CD4-positive, alpha-beta T cell (primary cell): ENCODE data around the gene OPCML. TPM values are rescaled to one million over a fixed set of nuclear protein-coding genes. Genes with fewer than 3 reads are reported as not detected.

Source experiments
- ATAC-seq: fragments of 200-7000 bp; cut with Tn5 transposase; one replicate; pipeline ENCODE4 v1.10.0; 2022; ENCODE audit warnings: mild to moderate bottlenecking; ENCODE audit not compliant: poor library complexity
- CTCF ChIA-PET: fragments of 350-600 bp; sonication (Branson Sonifier 250); formaldehyde crosslinking; loops from one replicate; lab custom pipeline; 2021; ENCODE audit warnings: antibody characterized with exemption, inconsistent platforms; lab: Charles Lee
- POLR2A ChIA-PET: fragments of 350-600 bp; sonication (Branson Sonifier 250); formaldehyde crosslinking; loops from one replicate; lab custom pipeline; 2021; ENCODE audit warnings: antibody characterized with exemption, inconsistent platforms; lab: Charles Lee
- DNase-seq, 14 experiments: peaks; one replicate each; pipeline ENCODE4 v3.0.0-alpha.2; 2013 to 2020; ENCODE audit warnings: mixed read lengths in 2 of 14
- H3K27ac ChIP-seq, 2 donors: one replicate each; pipeline versions ENCODE4 v1.5.1 to v1.7.0; 2013; ENCODE audit warnings: low read length in 2 of 2, low read depth in 1 of 2, mild to moderate bottlenecking in 1 of 2
- H3K27me3 ChIP-seq, 2 experiments: 1 replicate in 1 of 2; 2 replicates in 1 of 2; pipeline versions ENCODE4 v1.6.1 to v1.7.0; 2013; ENCODE audit warnings: low read length in 2 of 2, control low read depth in 1 of 2, mild to moderate bottlenecking in 1 of 2, moderate library complexity in 1 of 2; ENCODE audit not compliant: insufficient read depth in 2 of 2, control insufficient read depth in 1 of 2
- H3K36me3 ChIP-seq: one replicate; pipeline ENCODE4 v1.6.1; 2013; ENCODE audit warnings: low read length, control low read depth; ENCODE audit not compliant: insufficient read depth
- H3K4me1 ChIP-seq: one replicate; pipeline ENCODE4 v1.6.1; 2013; ENCODE audit warnings: low read length, control low read depth; ENCODE audit not compliant: insufficient read depth
- H3K4me3 ChIP-seq: one replicate; pipeline ENCODE4 v1.5.1; 2013; ENCODE audit warnings: mild to moderate bottlenecking, low read length, moderate library complexity
- H3K9me3 ChIP-seq, 2 experiments: 1 replicate in 1 of 2; 2 replicates in 1 of 2; pipeline versions ENCODE4 v1.6.1 to v1.7.0; 2013; ENCODE audit warnings: low read length in 2 of 2, mild to moderate bottlenecking in 2 of 2, control low read depth in 1 of 2, moderate library complexity in 1 of 2; ENCODE audit not compliant: control insufficient read depth in 1 of 2, insufficient read depth in 1 of 2
- H3K27ac Mint-ChIP-seq: one replicate; pipeline ENCODE4 v1.8.0; 2020; ENCODE audit warnings: mixed read lengths
- H3K27me3 Mint-ChIP-seq: one replicate; pipeline ENCODE4 v1.8.0; 2021; ENCODE audit warnings: mixed read lengths
- H3K36me3 Mint-ChIP-seq: one replicate; pipeline ENCODE4 v1.8.0; 2021; ENCODE audit warnings: low read depth, mixed read lengths
- H3K4me1 Mint-ChIP-seq: one replicate; pipeline ENCODE4 v1.8.0; 2021; ENCODE audit warnings: low read depth, mixed read lengths
- H3K4me3 Mint-ChIP-seq: one replicate; pipeline ENCODE4 v1.8.0; 2020; ENCODE audit warnings: mild to moderate bottlenecking, mixed read lengths
- H3K9me3 Mint-ChIP-seq: one replicate; pipeline ENCODE4 v1.8.0; 2020; ENCODE audit warnings: mixed read lengths
- CTCF ChIP-seq: fragments of 200-600 bp; IDR thresholded peaks from one replicate; pipeline ENCODE4 v1.8.0; 2022; ENCODE audit warnings: antibody characterized with exemption, mild to moderate bottlenecking
- intact Hi-C, 2 experiments: fragments of 100-400 bp; cut with DNase I in 1 of 2; cut with micrococcal nuclease in 1 of 2; formaldehyde crosslinking; loops; one replicate each; pipeline versions ENCODE4 v1.15.1 to v1.9.0; 2023 to 2025; cut with DNase I, micrococcal nuclease
- total RNA-seq, 174 experiments: library from RNA in 2 of 174; stranded (reverse) in 2 of 174; gene quantifications; one replicate each; pipeline ENCODE4 v1.2.3 and lab custom pipeline; 2021 to 2026

Gene OPCML
- total RNA-seq, 2 experiments from 2014 or later, result not detected

GRCh38 chr11:133078012-133078411 is 454.3 kb downstream of the OPCML start:
- no peak overlapping the region for H3K27ac ChIP-seq
- ChIA-PET POLR2A (no interaction called here), CTCF (no interaction called here)
- no peaks in the 10 kb centered on the region for H3K4me1 Mint-ChIP-seq
- H3K36me3 Mint-ChIP-seq, result no peaks in the 10 kb centered on the region
- no peak for TF ChIP-seq CTCF
- peaks cover 39% of the 10 kb centered on the region for H3K27me3 Mint-ChIP-seq
- H3K4me3 ChIP-seq, result no peak overlapping the region
- no peaks in the 10 kb centered on the region for H3K27me3 ChIP-seq
- no peak for ATAC-seq
- H3K27ac Mint-ChIP-seq, result no peak overlapping the region
- no peak for DNase-seq
- peaks cover 0 to 10% of the 10 kb centered on the region in 2 experiments for H3K9me3 ChIP-seq
- no peak overlapping the region for H3K4me3 Mint-ChIP-seq
- no peaks in the 10 kb centered on the region for H3K36me3 ChIP-seq
- no peaks in the 10 kb centered on the region for H3K9me3 Mint-ChIP-seq
- H3K4me1 ChIP-seq, result peaks cover 1% of the 10 kb centered on the region
- intact Hi-C loops, result no loop called here

DNA sequence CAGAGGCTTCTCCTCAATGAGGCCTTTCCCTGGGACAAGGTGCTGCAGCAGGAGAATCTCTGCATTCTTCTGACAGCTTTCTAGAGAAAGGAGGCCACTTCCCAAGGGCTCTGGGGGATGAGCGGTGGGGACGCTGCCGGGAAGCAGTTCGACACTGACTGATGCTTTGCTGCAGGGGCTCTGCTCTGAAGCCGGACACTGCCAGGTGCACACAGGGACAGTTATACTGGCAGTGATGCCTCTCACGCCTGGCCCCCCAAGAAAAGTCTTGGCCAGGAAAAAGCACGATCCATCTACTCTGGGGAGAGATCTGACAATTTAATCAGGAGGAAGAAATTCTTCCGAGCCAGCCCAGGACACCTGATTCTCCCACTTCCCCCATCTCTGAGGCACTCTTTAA is 456.9 kb downstream of the OPCML start:
- Histone ChIP-seq H3K36me3 (no peaks in the 10 kb centered on the region), H3K27ac (no peak overlapping the region), H3K9me3 (peaks cover 0 to 4% of the 10 kb centered on the region in 2 experiments), H3K4me3 (no peak overlapping the region), H3K4me1 (no peaks in the 10 kb centered on the region), H3K27me3 (no peaks in the 10 kb centered on the region)
- no peak for DNase-seq
- H3K4me3 Mint-ChIP-seq, result no peak overlapping the region
- H3K36me3 Mint-ChIP-seq, result no peaks in the 10 kb centered on the region
- peaks cover 36% of the 10 kb centered on the region for H3K27me3 Mint-ChIP-seq
- H3K4me1 Mint-ChIP-seq, result no peaks in the 10 kb centered on the region
- no peaks in the 10 kb centered on the region for H3K9me3 Mint-ChIP-seq
- ChIA-PET CTCF (no interaction called here), POLR2A (no interaction called here)
- ATAC-seq, result no peak
- no peak for TF ChIP-seq CTCF
- intact Hi-C loops, result no loop called here
- no peak overlapping the region for H3K27ac Mint-ChIP-seq

DNA sequence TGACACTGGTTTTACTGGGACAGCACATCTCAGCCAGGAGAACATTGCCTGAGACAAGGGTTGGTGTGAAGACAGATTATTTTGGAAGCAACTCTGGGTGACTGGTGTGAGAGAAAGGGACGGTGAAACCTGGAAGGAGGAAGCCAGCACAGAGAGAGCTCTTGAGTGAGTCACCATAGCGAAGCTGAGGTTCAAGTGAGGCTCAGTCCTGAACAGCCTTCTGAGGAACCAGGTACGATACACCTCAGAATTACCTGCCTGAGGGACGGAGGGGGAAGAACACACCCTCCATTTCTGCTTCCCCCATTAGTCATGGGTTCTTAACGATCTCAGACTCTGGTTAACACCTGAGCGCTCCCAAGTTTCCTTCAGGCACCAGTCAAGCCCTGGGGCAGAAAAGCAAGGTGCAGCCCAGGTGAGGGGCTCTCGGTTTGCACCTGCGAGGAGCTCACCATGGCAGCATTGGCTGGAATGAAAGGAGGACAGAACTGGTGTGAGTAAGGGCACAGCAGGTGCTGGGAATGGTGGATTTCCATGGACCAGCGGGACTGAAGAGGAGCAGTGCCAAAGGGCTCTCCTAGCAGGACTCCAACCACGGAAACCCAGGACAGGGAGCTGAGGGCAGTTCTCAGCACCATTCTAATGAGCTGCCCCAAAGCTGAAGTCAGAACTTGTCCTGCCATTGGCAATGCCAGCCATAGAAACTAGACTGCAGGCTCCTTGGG is 459.3 kb downstream of the OPCML start:
- Mint-ChIP-seq H3K9me3 (no peaks in the 10 kb centered on the region), H3K4me1 (no peaks in the 10 kb centered on the region), H3K27ac (no peak overlapping the region), H3K27me3 (peaks cover 28% of the 10 kb centered on the region), H3K4me3 (no peak overlapping the region), H3K36me3 (no peaks in the 10 kb centered on the region)
- H3K27me3 ChIP-seq, result no peaks in the 10 kb centered on the region
- H3K27ac ChIP-seq, result no peak overlapping the region
- DNase-seq (no peak), ATAC-seq (no peak)
- POLR2A ChIA-PET, result no interaction called here
- no peak for TF ChIP-seq CTCF
- CTCF ChIA-PET, result no interaction called here
- no peaks in the 10 kb centered on the region for H3K9me3 ChIP-seq
- intact Hi-C loops, result no loop called here
- no peaks in the 10 kb centered on the region for H3K36me3 ChIP-seq
- H3K4me1 ChIP-seq, result no peaks in the 10 kb centered on the region
- H3K4me3 ChIP-seq, result no peak overlapping the region
